Upper lobe of left lung (tissue), 6 donors: ENCODE measurements around the gene SKOR1. TPM values are rescaled to one million over a fixed set of nuclear protein-coding genes. Genes with fewer than 3 reads are reported as not detected.

ENCODE experiments used
- ATAC-seq, 2 donors: fragments of 200-7000 bp; cut with Tn5 transposase; one replicate each; pipeline ENCODE4 v1.9.1; 2022; ENCODE audit warnings: mild to moderate bottlenecking in 2 of 2, moderate library complexity in 2 of 2; ENCODE audit not compliant: low FRiP score in 2 of 2
- DNase-seq, 2 donors: peaks; one replicate each; pipeline ENCODE4 v3.0.0-alpha.2; 2019 to 2020
- H3K27ac ChIP-seq, 4 donors: fragments of 200-600 bp; sonication (generic); one replicate each; pipeline ENCODE4 v1.5.1; 2016 to 2019
- H3K27me3 ChIP-seq, 4 donors: fragments of 200-600 bp; sonication (generic); one replicate each; pipeline ENCODE4 v1.5.1; 2017 to 2019
- H3K36me3 ChIP-seq, 4 donors: fragments of 200-600 bp; sonication (generic); one replicate each; pipeline ENCODE4 v1.5.1; 2016 to 2019
- H3K4me1 ChIP-seq, 4 donors: fragments of 200-600 bp; sonication (generic); one replicate each; pipeline ENCODE4 v1.5.1; 2018 to 2019
- H3K4me3 ChIP-seq, 4 donors: fragments of 200-600 bp; sonication (generic); one replicate each; pipeline ENCODE4 v1.5.1; 2017 to 2019; ENCODE audit warnings: mild to moderate bottlenecking in 2 of 4, moderate library complexity in 1 of 4
- H3K9me3 ChIP-seq, 4 donors: fragments of 200-600 bp; sonication (generic); one replicate each; pipeline ENCODE4 v1.5.1; 2018 to 2019
- EP300 ChIP-seq, 4 donors: sonication (generic); formaldehyde crosslinking; IDR thresholded peaks; one replicate each; pipeline ENCODE4 v1.5.1; 2017; ENCODE audit warnings: antibody characterized with exemption in 4 of 4, control low read depth in 2 of 4
- POLR2A ChIP-seq, 4 donors: fragments of 450-650 bp; IDR thresholded peaks; one replicate each; pipeline ENCODE4 v1.5.1; 2016 to 2017; ENCODE audit warnings: antibody characterized with exemption in 4 of 4, mild to moderate bottlenecking in 2 of 4
- POLR2AphosphoS5 ChIP-seq, 2 donors: sonication (generic); formaldehyde crosslinking; IDR thresholded peaks; one replicate each; pipeline ENCODE4 v1.5.1; 2017; ENCODE audit warnings: antibody characterized with exemption in 2 of 2
- WGBS, 2 donors: methylation state at CpG; one replicate each; pipeline ENCODE4 v1.1.5; 2017 to 2018; 5-methylcytosine and 5-hydroxymethylcytosine counted together
- total RNA-seq, 6 donors: library from RNA; depleted of rRNA in 4 of 6; stranded (reverse); fragments of >200 nt in 4 of 6; gene quantifications; one replicate each; pipeline versions ENCODE4 v1.1.0 to v1.2.1, GENCODE V29; 2016 to 2021
- TF ChIP-seq, protein P1 (sequence below), 6 experiments: fragments of 450-650 bp in 4 of 6; fragments of 200-600 bp in 2 of 6; sonication (generic) in 2 of 6; IDR thresholded peaks; one replicate each; pipeline ENCODE4 v1.5.1; 2016 to 2019; ENCODE audit warnings: antibody characterized with exemption in 6 of 6
- donor health status: DM: no; HTN: no; CAD: no; lungs with moderate emphysema.
- donor health status: DM: no; HTN: yes; CAD: no; lungs with severe emphysema.

Gene SKOR1
- total RNA-seq, 6 donors from 2014 or later, result 0.44 to 4.2 (median 0.63) TPM

- H3K36me3 ChIP-seq, result no peaks in the 10 kb centered on the region
- no peaks in the 10 kb centered on the region for H3K4me1 ChIP-seq
- H3K9me3 ChIP-seq, result peaks cover 0 to 10% (median 2%) of the 10 kb centered on the region in 4 donors
- WGBS, 2 donors, result 96 to 100% methylated on average over 3 of the region's 3 CpGs
- DNase-seq (no peak), ATAC-seq (no peak)
- H3K4me3 ChIP-seq, result no peak overlapping the region
- no peak overlapping the region for H3K27ac ChIP-seq
- TF ChIP-seq POLR2AphosphoS5 (IDR thresholded peaks at IDR 0.05) (no peak), POLR2A (IDR thresholded peaks at IDR 0.05) (no peak), EP300 (IDR thresholded peaks at IDR 0.05) (no peak)
- TF ChIP-seq, protein P1, sequence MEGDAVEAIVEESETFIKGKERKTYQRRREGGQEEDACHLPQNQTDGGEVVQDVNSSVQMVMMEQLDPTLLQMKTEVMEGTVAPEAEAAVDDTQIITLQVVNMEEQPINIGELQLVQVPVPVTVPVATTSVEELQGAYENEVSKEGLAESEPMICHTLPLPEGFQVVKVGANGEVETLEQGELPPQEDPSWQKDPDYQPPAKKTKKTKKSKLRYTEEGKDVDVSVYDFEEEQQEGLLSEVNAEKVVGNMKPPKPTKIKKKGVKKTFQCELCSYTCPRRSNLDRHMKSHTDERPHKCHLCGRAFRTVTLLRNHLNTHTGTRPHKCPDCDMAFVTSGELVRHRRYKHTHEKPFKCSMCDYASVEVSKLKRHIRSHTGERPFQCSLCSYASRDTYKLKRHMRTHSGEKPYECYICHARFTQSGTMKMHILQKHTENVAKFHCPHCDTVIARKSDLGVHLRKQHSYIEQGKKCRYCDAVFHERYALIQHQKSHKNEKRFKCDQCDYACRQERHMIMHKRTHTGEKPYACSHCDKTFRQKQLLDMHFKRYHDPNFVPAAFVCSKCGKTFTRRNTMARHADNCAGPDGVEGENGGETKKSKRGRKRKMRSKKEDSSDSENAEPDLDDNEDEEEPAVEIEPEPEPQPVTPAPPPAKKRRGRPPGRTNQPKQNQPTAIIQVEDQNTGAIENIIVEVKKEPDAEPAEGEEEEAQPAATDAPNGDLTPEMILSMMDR (IDR thresholded peaks at IDR 0.05), result no peak
- H3K27me3 ChIP-seq, result no peaks in the 10 kb centered on the region
These were observed 44.4 kb downstream of the SKOR1 start for GRCh38 chr15:67869701-67870100.

GRCh38 chr15:67870868-67871408 lies 45.6 kb downstream of the SKOR1 start:
- H3K4me3 ChIP-seq, result no peak overlapping the region
- no peaks in the 10 kb centered on the region for H3K36me3 ChIP-seq
- H3K4me1 ChIP-seq, result no peaks in the 10 kb centered on the region
- TF ChIP-seq POLR2AphosphoS5 (IDR thresholded peaks at IDR 0.05), result no peak
- TF ChIP-seq EP300 (IDR thresholded peaks at IDR 0.05), result no peak
- TF ChIP-seq, protein P1 (IDR thresholded peaks at IDR 0.05), result no peak
- TF ChIP-seq POLR2A (IDR thresholded peaks at IDR 0.05), result no peak
- no peak for ATAC-seq
- no peak for DNase-seq
- no peak overlapping the region for H3K27ac ChIP-seq
- H3K9me3 ChIP-seq, result peaks cover 0 to 10% (median 2%) of the 10 kb centered on the region in 4 donors
- no peaks in the 10 kb centered on the region for H3K27me3 ChIP-seq

DNA sequence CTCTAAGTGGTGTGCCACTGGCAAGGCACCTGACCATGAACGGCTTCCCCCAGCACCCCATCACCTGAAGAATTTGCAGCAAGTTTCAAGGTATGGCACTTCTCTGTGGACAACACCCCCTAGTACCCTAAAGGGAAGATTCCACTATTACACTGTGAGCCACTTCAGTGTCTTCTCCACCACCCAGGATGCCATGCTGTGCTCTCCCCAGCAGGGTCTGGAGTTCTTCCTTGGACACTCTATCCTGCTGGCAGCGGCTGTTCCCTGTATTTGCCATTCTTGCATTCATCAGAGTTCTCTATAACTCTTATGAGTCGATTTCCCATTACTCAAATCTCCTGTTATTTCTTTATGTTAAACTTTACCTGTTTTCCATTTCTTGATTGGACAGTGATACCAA lies 48.5 kb downstream of the SKOR1 start:
- WGBS, 2 donors, result 88 to 93% methylated on average over 3 of the region's 3 CpGs
- DNase-seq (no peak), ATAC-seq (no peak)
- TF ChIP-seq, protein P1 (IDR thresholded peaks at IDR 0.05), result no peak
- TF ChIP-seq EP300 (IDR thresholded peaks at IDR 0.05), result no peak
- no peak for TF ChIP-seq POLR2A (IDR thresholded peaks at IDR 0.05)
- TF ChIP-seq POLR2AphosphoS5 (IDR thresholded peaks at IDR 0.05), result no peak
- H3K27me3 ChIP-seq, result no peaks in the 10 kb centered on the region
- no peaks in the 10 kb centered on the region for H3K4me1 ChIP-seq
- no peak overlapping the region for H3K4me3 ChIP-seq
- H3K27ac ChIP-seq, result no peak overlapping the region
- H3K9me3 ChIP-seq, result peaks cover 0 to 10% (median 2%) of the 10 kb centered on the region in 4 donors
- H3K36me3 ChIP-seq, result no peaks in the 10 kb centered on the region

GRCh38 chr15:67878712-67879206 lies 53.5 kb downstream of the SKOR1 start:
- Histone ChIP-seq H3K4me3 (no peak overlapping the region), H3K27me3 (no peaks in the 10 kb centered on the region), H3K9me3 (no peaks in the 10 kb centered on the region), H3K4me1 (peaks cover under 1 to 24% (median 11%) of the 10 kb centered on the region in 4 donors), H3K27ac (no peak overlapping the region), H3K36me3 (no peaks in the 10 kb centered on the region)
- 94% methylated on average over 2 of the region's 2 CpGs for WGBS, 2 donors
- ATAC-seq (no peak), DNase-seq (no peak)
- TF ChIP-seq EP300 (IDR thresholded peaks at IDR 0.05), result no peak
- TF ChIP-seq POLR2AphosphoS5 (IDR thresholded peaks at IDR 0.05), result no peak
- no peak for TF ChIP-seq POLR2A (IDR thresholded peaks at IDR 0.05)
- TF ChIP-seq, protein P1 (IDR thresholded peaks at IDR 0.05), result no peak
